MM.1S (cell line): ENCODE results near the gene NUP133.

Experiments used
- DNase-seq: peaks from one replicate; pipeline ENCODE4 v3.0.0-alpha.2; 2015
- H2AFZ ChIP-seq: fragments of 300-600 bp; sonication (generic); 2 replicates; pipeline ENCODE4 v1.6.0; 2016; ENCODE audit warnings: antibody characterized with exemption, low read length
- H3F3A ChIP-seq: fragments of 300-600 bp; sonication (generic); 2 replicates; pipeline ENCODE4 v1.6.1; 2016; ENCODE audit warnings: mild to moderate bottlenecking, antibody characterized with exemption, low read length, moderate library complexity, mixed read lengths; ENCODE audit not compliant: insufficient read depth
- H3K27ac ChIP-seq: fragments of 300-600 bp; sonication (generic); 2 replicates; pipeline ENCODE4 v1.5.1; 2016; ENCODE audit warnings: mild to moderate bottlenecking, low read length
- H3K27me3 ChIP-seq: fragments of 300-600 bp; sonication (generic); replicated peaks from 2 replicates; pipeline ENCODE4 v1.6.0; 2016; ENCODE audit warnings: low read length; ENCODE audit not compliant: insufficient read depth
- H3K36me3 ChIP-seq: fragments of 300-600 bp; sonication (generic); replicated peaks from 2 replicates; pipeline ENCODE4 v1.6.1; 2016; ENCODE audit warnings: mild to moderate bottlenecking, low read length, mixed read lengths; ENCODE audit not compliant: insufficient read depth
- H3K4me1 ChIP-seq: fragments of 300-600 bp; sonication (generic); 2 replicates; pipeline ENCODE4 v1.6.1; 2016; ENCODE audit warnings: low read length, mixed read lengths
- H3K4me2 ChIP-seq: fragments of 300-600 bp; sonication (generic); 2 replicates; pipeline ENCODE4 v1.6.0; 2016; ENCODE audit warnings: low read depth, low read length
- H3K4me3 ChIP-seq: fragments of 300-600 bp; sonication (generic); 2 replicates; pipeline ENCODE4 v1.5.1; 2016; ENCODE audit warnings: low read length, mixed read lengths
- H3K79me2 ChIP-seq: fragments of 300-600 bp; sonication (generic); 2 replicates; pipeline ENCODE4 v1.6.1; 2016; ENCODE audit warnings: mixed run types, low read length, mixed read lengths
- H3K9ac ChIP-seq: fragments of 300-600 bp; sonication (generic); 2 replicates; pipeline ENCODE4 v1.6.1; 2016; ENCODE audit warnings: low read length, mixed read lengths
- H3K9me2 ChIP-seq: fragments of 300-600 bp; sonication (generic); replicated peaks from 2 replicates; pipeline ENCODE4 v1.6.1; 2016; ENCODE audit warnings: mild to moderate bottlenecking, low read length, mixed read lengths; ENCODE audit not compliant: insufficient read depth
- H3K9me3 ChIP-seq: fragments of 300-600 bp; sonication (generic); replicated peaks from 2 replicates; pipeline ENCODE4 v1.6.1; 2016; ENCODE audit warnings: mild to moderate bottlenecking, low read length, mixed read lengths; ENCODE audit not compliant: insufficient read depth
- H4K20me1 ChIP-seq: fragments of 300-600 bp; sonication (generic); 2 replicates; pipeline ENCODE4 v1.6.1; 2016; ENCODE audit warnings: mild to moderate bottlenecking, low read length, moderate library complexity, mixed read lengths; ENCODE audit not compliant: insufficient read depth
- CTCF ChIP-seq: fragments of 300-600 bp; sonication (generic); IDR thresholded peaks from 2 replicates; pipeline ENCODE4 v1.5.1; 2016; ENCODE audit warnings: antibody characterized with exemption, low read length, mixed read lengths
- EZH2 ChIP-seq: fragments of 300-600 bp; sonication (generic); optimal IDR thresholded peaks from 2 replicates; pipeline ENCODE3; 2017; ENCODE audit warnings: low read depth, mild to moderate bottlenecking, antibody characterized with exemption, low read length, mixed read lengths
- EZH2phosphoT487 ChIP-seq: fragments of 300-600 bp; sonication (generic); IDR thresholded peaks from 2 replicates; pipeline ENCODE4 v1.6.1; 2018; ENCODE audit warnings: antibody characterized with exemption, low read length

The NUP133 gene

GRCh38 chr1:229536982-229537381, 28.8 kb upstream of the NUP133 start:
- no peaks in the 10 kb centered on the region for H4K20me1 ChIP-seq
- H3K79me2 ChIP-seq: 0 out of 2 replicates have a peak, but pooled peaks cover 5% of the 10 kb centered on the region
- no peak overlapping the region for H3K27ac ChIP-seq
- H2AFZ ChIP-seq: no peak overlapping the region
- H3K9me3 ChIP-seq: no peaks in the 10 kb centered on the region
- H3F3A ChIP-seq: no peaks in the 10 kb centered on the region
- DNase-seq: no peak
- no peaks in the 10 kb centered on the region for H3K9me2 ChIP-seq
- H3K4me1 ChIP-seq: no peaks in the 10 kb centered on the region
- no peak for TF ChIP-seq EZH2phosphoT487
- no peak for TF ChIP-seq EZH2
- TF ChIP-seq CTCF: no peak
- peaks cover 10% of the 10 kb centered on the region; the same call in 1 of the 2 replicates for H3K36me3 ChIP-seq
- no peak overlapping the region for H3K9ac ChIP-seq
- no peak overlapping the region for H3K4me2 ChIP-seq
- H3K27me3 ChIP-seq: no peaks in the 10 kb centered on the region
- H3K4me3 ChIP-seq: no peak overlapping the region

- TF ChIP-seq EZH2 (no peak), EZH2phosphoT487 (no peak), CTCF (no peak)
- Histone ChIP-seq H3K27me3 (no peaks in the 10 kb centered on the region), H3F3A (no peaks in the 10 kb centered on the region), H3K9me3 (no peaks in the 10 kb centered on the region), H3K4me2 (no peak overlapping the region), H3K9ac (no peak overlapping the region), H3K36me3 (peaks cover 9% of the 10 kb centered on the region; the same call in 1 of the 2 replicates), H4K20me1 (no peaks in the 10 kb centered on the region), H2AFZ (no peak overlapping the region), H3K9me2 (no peaks in the 10 kb centered on the region), H3K4me1 (no peaks in the 10 kb centered on the region), H3K27ac (no peak overlapping the region), H3K4me3 (no peak overlapping the region), H3K79me2 (0 out of 2 replicates have a peak, but pooled peaks cover 5% of the 10 kb centered on the region)
- DNase-seq: no peak
Observed at GRCh38 chr1:229535230-229535629, 27.1 kb upstream of the NUP133 start.

- 0 out of 2 replicates have a peak, but pooled peaks cover 5% of the 10 kb centered on the region for H3K36me3 ChIP-seq
- no peak for TF ChIP-seq CTCF
Observed at GRCh38 chr1:229531326-229531725, 23.2 kb upstream of the NUP133 start.

More at GRCh38 chr1:229531326-229531725, 23.2 kb upstream of the NUP133 start:
- Histone ChIP-seq H3F3A (no peaks in the 10 kb centered on the region), H3K4me3 (no peak overlapping the region), H3K4me2 (no peak overlapping the region), H2AFZ (no peak overlapping the region), H3K27me3 (no peaks in the 10 kb centered on the region), H3K27ac (no peak overlapping the region), H4K20me1 (no peaks in the 10 kb centered on the region), H3K4me1 (no peaks in the 10 kb centered on the region), H3K9ac (no peak overlapping the region), H3K9me3 (no peaks in the 10 kb centered on the region), H3K79me2 (0 out of 2 replicates have a peak, but pooled peaks cover 5% of the 10 kb centered on the region), H3K9me2 (no peaks in the 10 kb centered on the region)
- DNase-seq: no peak
